ENCODE data around the gene HELB.

DNA sequence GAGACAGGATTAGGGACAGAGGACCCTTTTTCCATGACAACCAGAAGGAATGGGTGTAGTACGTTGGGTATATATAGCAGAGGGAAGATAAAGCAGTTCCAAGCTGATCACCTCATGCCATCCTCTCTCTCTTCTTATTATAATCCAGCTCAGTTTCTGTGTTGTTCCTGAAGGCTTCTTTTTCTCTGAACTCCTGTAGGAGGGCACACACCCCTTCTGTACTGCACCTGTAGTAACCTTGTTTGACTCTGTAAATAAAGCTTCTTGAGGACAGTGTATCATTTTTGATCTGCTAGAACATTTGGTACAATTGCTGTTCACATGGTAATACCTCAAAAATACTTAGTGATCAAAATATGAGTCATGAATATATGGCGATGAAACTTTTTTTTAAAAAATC, 33.5 kb downstream of the HELB start:
- TF ChIP-seq POLR2A (IDR thresholded peaks at IDR 0.05), result no peak
- TF ChIP-seq CTCF (IDR thresholded peaks at IDR 0.05), result no peak

Measured in right lobe of liver (tissue), 4 donors.